HL-60/S4 treated with phorbol 12-myristate 13-acetate at 8.2 ng/mL for 4 days and 3 days (cell line): ENCODE data around the gene WWOX.
"Not testable (repeated sequence)": the region's sequence is repeated elsewhere in the genome, so short reads cannot be mapped to it uniquely, and the experiment has no call there.

ENCODE experiments used
- in situ Hi-C: fragments of 300-500 bp; cut with MboI; formaldehyde crosslinking; loops from 2 replicates; pipeline ENCODE4 v1.15.0; 2022; ENCODE audit warnings: low sequenced_read_pairs

Gene WWOX

GRCh38 chr16:78594191-78594590 is 494.7 kb downstream of the WWOX start:
- in situ Hi-C loops, result no loop called here

DNA sequence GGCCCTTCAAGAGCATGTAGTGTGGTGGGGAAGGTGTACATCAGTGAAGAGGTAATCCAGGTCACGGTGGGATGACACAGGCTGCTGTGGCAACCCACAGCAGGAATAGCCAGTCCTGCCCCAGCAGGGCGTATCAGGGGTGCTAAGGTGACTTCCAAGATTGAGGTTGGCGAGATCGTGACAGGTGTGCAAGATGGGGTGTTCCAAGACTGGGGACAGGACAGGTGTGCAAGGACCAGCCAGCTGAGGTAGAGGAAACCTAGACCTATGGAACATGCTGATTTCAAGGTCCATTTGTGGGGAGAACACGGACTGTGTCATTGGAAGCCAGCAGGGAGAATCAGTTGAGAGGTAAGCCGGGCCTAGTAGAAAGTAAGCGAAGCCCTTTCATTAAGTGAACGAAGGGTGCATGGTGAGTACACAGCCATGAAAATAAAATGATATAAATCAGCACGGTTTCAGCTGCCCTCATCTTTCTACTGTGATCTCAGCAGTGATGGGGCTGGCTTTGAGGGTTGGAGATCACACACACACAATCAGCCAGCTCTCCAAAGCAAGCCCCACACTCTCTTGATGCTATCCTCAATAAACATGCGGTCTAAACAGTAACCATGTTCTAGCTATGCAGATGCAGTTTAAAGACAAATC is 497.0 kb downstream of the WWOX start:
- in situ Hi-C loops, result no loop called here

DNA sequence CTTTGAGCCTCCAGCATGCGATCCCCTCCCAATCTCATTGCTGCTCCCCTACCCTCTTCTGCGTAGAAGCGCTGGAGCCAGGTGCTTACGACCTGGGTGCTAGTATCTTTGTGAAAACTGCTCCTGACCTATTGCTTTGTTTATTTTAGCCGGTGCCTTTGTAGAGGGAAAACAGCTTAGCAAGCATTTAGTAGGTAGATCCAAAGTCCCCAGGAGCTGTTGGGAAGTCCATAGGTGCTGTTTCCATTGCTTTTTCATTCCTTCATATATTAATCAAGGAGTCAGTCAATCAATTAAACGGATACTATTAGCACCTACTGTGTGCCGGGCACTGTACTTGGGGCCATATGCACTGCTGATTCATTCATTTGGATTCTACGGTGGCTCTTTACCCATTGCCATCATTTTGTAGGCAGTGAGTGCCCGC is 497.6 kb downstream of the WWOX start:
- in situ Hi-C loops, result no loop called here

GRCh38 chr16:78597809-78598570 is 498.5 kb downstream of the WWOX start:
- in situ Hi-C loops, result no loop called here

DNA sequence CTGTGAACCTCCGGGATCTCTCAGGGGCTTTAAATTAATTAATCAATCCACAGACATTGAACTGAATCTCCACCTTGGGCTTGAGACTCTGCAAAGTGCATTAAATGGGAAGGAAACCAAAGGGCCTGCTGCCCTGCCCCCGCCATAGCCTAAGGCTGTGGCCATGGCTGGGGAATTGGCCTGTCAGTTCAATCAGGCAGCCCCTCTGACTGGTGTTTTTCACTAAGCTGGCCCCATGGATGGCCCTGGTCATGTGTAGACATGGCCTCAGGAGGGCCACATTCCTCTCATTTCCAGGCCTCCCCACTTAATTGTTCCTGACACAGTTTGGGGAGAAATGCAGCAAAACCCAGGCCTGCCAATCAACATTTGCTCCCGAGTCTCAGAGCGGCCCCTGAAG is 499.8 kb downstream of the WWOX start:
- in situ Hi-C loops, result no loop called here

GRCh38 chr16:78604423-78605062 is 505.1 kb downstream of the WWOX start:
- in situ Hi-C loops, result not testable (repeated sequence)

DNA sequence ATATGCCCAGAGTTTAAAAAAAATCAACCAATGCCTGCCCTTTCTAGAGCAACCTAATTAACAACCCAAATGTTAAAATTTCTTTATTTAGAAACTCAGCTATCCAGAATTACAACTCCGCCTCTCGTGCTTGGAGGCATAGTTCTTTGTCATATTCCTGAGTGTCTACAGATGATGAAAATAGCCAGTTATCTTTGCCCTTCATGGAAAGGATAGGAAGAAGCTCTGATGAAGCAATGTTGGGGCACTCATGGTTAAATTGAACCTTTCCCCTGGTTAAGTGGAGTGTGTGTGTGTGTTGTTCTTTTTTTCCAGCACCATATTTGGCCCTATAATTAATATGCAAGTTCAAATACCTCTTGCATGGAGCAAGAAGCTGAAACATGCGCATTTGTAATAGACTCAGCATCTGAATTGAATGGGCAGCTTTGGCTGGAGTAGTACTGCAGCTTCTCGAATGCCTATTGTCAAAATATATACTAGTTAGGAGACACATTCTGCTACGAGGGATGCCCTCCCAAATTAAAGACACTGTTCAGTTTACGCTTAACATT is 506.2 kb downstream of the WWOX start:
- in situ Hi-C loops, result no loop called here

- in situ Hi-C loops, result no loop called here
Observed at GRCh38 chr16:78606545-78606944, 507.1 kb downstream of the WWOX start.

DNA sequence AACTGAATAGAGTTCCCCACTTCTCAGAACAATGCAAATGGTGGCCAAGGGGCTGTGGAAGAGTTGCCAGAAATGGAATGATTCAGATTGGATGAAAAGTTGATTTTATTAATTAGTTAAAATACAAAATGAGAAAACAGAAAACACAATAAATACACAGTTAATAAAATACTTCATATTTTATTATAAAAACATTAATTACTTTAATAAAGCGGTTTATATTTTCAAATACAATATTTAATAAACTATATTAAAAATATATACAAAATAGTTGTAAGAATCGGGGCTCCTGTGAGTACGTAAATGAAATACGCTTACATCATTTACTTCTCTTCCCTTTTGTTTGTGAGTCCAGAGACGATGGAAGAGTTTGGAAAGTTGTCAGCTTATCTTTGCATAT is 507.6 kb downstream of the WWOX start:
- in situ Hi-C loops, result no loop called here

- in situ Hi-C loops, result no loop called here
Observed at GRCh38 chr16:78607465-78607864, 508.0 kb downstream of the WWOX start.

- in situ Hi-C loops, result no loop called here
Observed at GRCh38 chr16:78608305-78608776, 508.9 kb downstream of the WWOX start.

- in situ Hi-C loops, result no loop called here
Observed at GRCh38 chr16:78609402-78610274, 510.2 kb downstream of the WWOX start.

DNA sequence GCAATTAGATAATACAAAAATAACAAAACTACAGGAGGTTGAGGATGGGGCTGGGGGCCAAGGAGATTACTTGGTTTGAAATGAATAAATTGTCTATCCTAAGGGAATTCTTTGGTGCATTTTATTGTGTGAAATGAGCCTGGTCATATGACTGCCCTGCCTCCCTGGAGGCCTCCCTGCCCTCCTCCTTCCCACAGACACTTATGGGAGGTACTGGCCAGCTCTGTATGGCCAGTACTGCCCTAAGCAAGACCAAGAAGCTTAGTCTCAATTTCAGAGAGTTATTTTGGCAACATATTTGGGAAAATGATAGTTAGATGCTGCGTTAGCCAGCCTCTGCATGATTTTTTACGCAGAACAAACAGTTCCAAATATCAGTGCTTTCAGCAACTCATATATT is 511.9 kb downstream of the WWOX start:
- in situ Hi-C loops, result no loop called here

- in situ Hi-C loops, result no loop called here
Observed at GRCh38 chr16:78619811-78620210, 520.4 kb downstream of the WWOX start.

DNA sequence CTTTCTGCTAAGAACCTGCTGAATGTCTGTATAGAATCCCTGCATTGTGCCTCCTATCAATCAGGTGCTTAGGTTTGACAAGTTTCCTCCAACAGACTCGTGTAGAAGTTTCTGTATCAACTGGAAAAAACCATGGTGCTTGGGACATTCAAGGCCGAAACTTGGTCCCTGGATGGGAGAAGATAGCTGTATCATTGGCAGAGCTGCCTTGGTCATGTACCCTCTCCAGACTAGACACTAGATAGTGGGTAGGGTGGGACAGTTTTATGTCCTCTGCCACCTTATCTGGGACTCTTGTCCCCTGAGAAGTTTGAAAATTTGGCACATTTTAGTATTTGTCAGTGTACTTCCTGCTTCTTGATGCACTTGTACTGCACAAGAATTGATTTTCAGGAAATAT is 520.8 kb downstream of the WWOX start:
- in situ Hi-C loops, result no loop called here

DNA sequence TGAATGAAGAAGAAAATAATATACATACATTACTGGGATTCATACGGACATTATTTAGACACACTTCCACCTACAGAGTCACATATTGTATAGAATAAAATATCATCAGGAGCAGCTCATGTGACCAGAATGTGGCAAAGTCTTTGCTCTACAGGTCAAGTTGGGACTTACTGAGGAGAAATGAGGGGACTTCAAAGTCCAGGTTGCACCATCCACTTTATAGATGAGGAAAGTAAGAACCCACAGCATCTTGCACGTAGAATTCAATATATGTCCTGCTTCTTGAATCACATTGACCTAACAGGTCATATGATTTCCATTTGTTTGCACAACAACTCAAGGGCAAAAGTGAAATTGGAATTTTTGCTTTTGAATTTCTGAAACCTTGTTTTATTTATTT is 524.3 kb downstream of the WWOX start:
- in situ Hi-C loops, result no loop called here

- in situ Hi-C loops, result no loop called here
Observed at GRCh38 chr16:78624366-78624765, 524.9 kb downstream of the WWOX start.

DNA sequence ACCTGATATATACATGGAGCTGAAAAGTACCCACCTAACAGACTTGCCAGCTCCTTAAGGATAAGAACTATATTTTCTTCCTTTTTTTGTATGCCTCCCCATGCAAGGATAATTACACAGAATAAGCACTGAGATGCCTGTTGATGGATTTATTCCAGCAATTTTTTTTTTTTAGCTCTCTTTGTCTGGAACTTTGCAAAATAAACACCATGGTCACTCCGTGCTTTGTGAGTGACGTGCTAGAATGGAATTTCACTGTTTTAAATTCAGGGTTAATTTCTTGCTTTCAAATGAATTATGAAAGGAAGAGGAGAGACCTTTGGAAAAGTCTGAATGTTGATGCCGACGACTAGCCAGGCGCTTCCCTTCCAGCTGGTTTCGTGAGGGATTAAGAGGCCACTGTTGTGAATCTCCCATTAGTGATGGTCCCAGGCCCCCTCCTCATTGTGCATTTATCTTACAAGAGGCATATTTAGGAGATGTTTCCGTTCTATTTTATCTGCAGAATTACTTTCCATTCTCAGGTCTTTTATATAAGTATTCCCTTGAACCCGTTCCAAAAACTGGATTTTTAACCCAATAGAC is 529.1 kb downstream of the WWOX start:
- in situ Hi-C loops, result no loop called here

DNA sequence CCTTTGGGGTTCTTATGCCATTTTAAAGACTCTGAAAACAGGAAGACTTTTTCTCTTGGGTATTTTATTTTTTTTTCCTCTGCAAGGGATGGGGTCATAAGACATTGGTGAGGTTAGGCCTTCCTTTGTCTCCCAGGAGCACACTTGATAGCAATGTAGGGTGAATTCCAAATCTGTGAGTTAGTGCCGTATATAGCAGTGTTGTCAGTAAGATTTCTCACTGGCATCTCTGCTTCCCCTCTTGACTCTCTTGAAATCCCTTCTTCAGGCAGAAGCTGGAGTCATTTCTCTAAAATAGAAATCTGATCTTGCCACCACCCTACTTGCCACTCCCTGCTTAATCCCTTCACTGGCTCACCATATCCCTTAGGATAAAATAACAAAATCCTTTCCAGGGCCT is 529.7 kb downstream of the WWOX start:
- in situ Hi-C loops, result no loop called here

GRCh38 chr16:78630102-78630501 is 530.6 kb downstream of the WWOX start:
- in situ Hi-C loops, result no loop called here
